22Rv1 (cell line): ENCODE measurements around the gene FHL3.

Source experiments
- CTCF ChIP-seq: fragments of 450-650 bp; IDR thresholded peaks from 2 replicates; pipeline ENCODE4 v1.5.1; 2017; ENCODE audit warnings: mild to moderate bottlenecking
- ZFX ChIP-seq: fragments of 450-650 bp; IDR thresholded peaks from 2 replicates; pipeline ENCODE4 v1.6.1; 2017; ENCODE audit warnings: antibody characterized with exemption, borderline replicate concordance

GRCh38 chr1:38015978-38016725 lies 10.8 kb upstream of the FHL3 start:
- TF ChIP-seq CTCF (no peak), ZFX (no peak)
